ENCODE data around the gene LRRC26. TPM values are rescaled to one million over a fixed set of nuclear protein-coding genes. Genes with fewer than 3 reads are reported as not detected.
A peak's percentile ranks its signal among the peaks of the same experiment; 100 is the strongest.

The LRRC26 gene
- total RNA-seq, 1 donor = not detected

DNA sequence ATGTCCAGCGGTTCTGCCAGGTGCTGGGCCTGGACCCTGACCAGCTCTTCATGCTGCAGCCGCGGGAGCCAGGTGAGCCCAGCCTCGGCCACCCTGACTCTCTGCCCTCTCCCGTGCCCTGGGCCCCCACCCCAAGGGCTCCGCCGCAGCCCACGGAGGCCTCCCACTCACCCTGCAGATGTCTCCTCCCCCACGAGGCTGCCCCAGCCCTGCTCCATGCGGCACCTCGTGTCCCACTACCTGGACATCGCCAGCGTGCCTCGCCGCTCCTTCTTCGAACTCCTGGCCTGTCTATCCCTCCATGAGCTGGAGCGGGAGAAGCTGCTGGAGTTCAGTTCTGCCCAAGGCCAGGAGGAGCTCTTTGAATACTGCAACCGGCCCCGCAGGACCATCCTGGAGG, 44.8 kb upstream of the LRRC26 start:
- no peak for DNase-seq (ENCODE audit: low read depth)
- TF ChIP-seq, protein P1, sequence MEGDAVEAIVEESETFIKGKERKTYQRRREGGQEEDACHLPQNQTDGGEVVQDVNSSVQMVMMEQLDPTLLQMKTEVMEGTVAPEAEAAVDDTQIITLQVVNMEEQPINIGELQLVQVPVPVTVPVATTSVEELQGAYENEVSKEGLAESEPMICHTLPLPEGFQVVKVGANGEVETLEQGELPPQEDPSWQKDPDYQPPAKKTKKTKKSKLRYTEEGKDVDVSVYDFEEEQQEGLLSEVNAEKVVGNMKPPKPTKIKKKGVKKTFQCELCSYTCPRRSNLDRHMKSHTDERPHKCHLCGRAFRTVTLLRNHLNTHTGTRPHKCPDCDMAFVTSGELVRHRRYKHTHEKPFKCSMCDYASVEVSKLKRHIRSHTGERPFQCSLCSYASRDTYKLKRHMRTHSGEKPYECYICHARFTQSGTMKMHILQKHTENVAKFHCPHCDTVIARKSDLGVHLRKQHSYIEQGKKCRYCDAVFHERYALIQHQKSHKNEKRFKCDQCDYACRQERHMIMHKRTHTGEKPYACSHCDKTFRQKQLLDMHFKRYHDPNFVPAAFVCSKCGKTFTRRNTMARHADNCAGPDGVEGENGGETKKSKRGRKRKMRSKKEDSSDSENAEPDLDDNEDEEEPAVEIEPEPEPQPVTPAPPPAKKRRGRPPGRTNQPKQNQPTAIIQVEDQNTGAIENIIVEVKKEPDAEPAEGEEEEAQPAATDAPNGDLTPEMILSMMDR (IDR thresholded peaks at IDR 0.05; ENCODE audit: insufficient read depth, low read length) = no peak

DNA sequence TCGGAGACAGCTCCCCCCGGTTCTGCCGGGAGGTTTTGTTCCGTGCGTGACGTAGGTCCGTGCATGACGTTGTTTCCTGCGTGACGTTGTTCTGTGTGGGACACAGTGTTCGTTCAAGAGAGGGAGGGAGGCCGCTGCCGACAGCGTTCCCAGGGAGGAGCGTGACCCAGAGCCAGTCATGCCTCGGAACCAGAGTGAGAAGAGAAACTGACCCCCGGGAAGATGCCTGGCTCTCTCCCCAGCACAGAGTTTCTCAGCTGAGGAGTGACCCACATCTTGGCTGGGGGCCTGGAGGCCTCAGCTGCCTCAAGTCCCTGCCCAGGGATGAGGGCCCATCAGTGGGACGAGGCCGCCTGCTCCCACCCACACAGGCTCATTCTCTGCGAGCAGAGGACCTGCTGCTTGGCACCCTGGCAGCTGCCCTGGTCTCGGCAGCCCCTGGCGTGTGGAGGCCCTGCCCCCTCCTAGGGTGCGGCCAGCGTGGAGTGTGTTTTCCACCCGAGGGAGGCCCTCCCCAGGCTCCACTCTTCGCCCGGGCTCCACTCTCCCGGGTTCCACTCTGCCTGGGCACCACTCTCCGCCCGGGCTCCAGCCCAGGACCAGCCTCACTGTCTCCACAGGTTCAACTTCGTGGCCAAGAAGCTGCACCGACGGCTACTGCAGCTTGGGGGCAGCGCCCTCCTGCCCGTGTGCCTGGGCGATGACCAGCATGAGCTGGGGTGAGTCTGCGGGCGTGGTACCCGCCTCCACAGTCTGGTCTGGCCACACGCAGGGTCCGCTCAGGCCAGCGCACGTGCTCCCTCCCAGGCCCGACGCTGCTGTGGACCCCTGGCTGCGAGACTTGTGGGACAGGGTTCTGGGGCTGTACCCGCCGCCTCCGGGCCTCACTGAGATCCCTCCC, 43.6 kb upstream of the LRRC26 start:
- DNase-seq (ENCODE audit: low read depth) = no peak
- TF ChIP-seq, protein P1 (IDR thresholded peaks at IDR 0.05; ENCODE audit: insufficient read depth, low read length) = no peak
- no peak overlapping the region for H3K4me3 ChIP-seq (ENCODE audit: low read depth, low read length)

More for the DNA sequence above, 44.8 kb upstream of the LRRC26 start:
- H3K4me3 ChIP-seq (ENCODE audit: low read depth, low read length) = no peak overlapping the region

DNA sequence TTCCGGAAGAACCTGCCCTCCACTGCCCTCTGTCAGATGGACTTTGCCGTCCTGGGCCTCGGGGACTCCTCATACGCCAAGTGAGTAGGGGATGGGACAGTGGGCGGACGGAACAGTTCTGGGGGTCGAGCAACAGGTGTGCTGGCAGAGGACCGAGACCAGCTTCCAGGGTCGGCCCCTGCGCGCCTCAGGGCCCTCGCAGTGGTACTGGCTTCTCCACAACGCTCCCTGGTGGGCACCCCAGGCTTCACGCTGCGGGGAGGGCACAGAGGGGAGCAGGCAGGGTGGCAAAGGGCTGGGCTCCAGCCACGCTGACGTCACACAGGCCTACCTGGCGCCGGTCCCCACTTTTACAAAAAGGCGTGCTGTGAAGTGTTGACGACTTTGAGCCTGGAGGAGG, 42.7 kb upstream of the LRRC26 start:
- TF ChIP-seq, protein P1 (IDR thresholded peaks at IDR 0.05; ENCODE audit: insufficient read depth, low read length) = no peak
- DNase-seq (ENCODE audit: low read depth) = no peak
- no peak overlapping the region for H3K4me3 ChIP-seq (ENCODE audit: low read depth, low read length)

- TF ChIP-seq, protein P1 (IDR thresholded peaks at IDR 0.05; ENCODE audit: insufficient read depth, low read length) = no peak
- H3K4me3 ChIP-seq (ENCODE audit: low read depth, low read length) = no peak overlapping the region
- no peak for DNase-seq (ENCODE audit: low read depth)
Measured at GRCh38 chr9:137211532-137211931, 41.7 kb upstream of the LRRC26 start.

GRCh38 chr9:137206602-137207001, 36.8 kb upstream of the LRRC26 start:
- TF ChIP-seq, protein P1 (IDR thresholded peaks at IDR 0.05; ENCODE audit: insufficient read depth, low read length) = no peak
- H3K4me3 ChIP-seq (ENCODE audit: low read depth, low read length) = peak overlapping the region; percentile 94
- no peak for DNase-seq (ENCODE audit: low read depth)

- peak; percentile 71 for DNase-seq (ENCODE audit: low read depth)
- TF ChIP-seq, protein P1 (IDR thresholded peaks at IDR 0.05; ENCODE audit: insufficient read depth, low read length) = no peak
- H3K4me3 ChIP-seq (ENCODE audit: low read depth, low read length) = peak within 1 kb of the TSS; percentile 94
Measured at GRCh38 chr9:137205126-137206069, 35.5 kb upstream of the LRRC26 start, which contains the start of the genes NDOR1 and TMEM203. TSS of gene NDOR1 (plus strand) at chr9:137205700. CDS start at chr9:137205778, 78 bp downstream. TSS of gene TMEM203 (minus strand) at chr9:137205648. CDS start at chr9:137205414, 234 bp downstream.
